Measurements from ENCODE around the gene FXYD6. TPM values are rescaled to one million over a fixed set of nuclear protein-coding genes. Genes with fewer than 3 reads are reported as not detected.

FXYD6 gene
- total RNA-seq, 1 donor from 2014 or later: 21.5 TPM

- no peak for DNase-seq (ENCODE audit: low spot score)
Measured at GRCh38 chr11:117796456-117796871, 80.0 kb downstream of the FXYD6 start.

GRCh38 chr11:117795638-117796455, 80.6 kb downstream of the FXYD6 start:
- no peak for DNase-seq (ENCODE audit: low spot score)

GRCh38 chr11:117794772-117795629, 81.5 kb downstream of the FXYD6 start:
- no peak for DNase-seq (ENCODE audit: low spot score)

- no peak for DNase-seq (ENCODE audit: low spot score)
Measured at GRCh38 chr11:117794135-117794534, 82.3 kb downstream of the FXYD6 start.

GRCh38 chr11:117793583-117793982, 82.9 kb downstream of the FXYD6 start:
- DNase-seq (ENCODE audit: low spot score): no peak

- DNase-seq (ENCODE audit: low spot score): no peak
Measured at GRCh38 chr11:117792992-117793391, 83.5 kb downstream of the FXYD6 start.

GRCh38 chr11:117792241-117792640, 84.2 kb downstream of the FXYD6 start:
- DNase-seq (ENCODE audit: low spot score): no peak

GRCh38 chr11:117790279-117790678, 86.2 kb downstream of the FXYD6 start:
- DNase-seq (ENCODE audit: low spot score): no peak

- DNase-seq (ENCODE audit: low spot score): no peak
Measured at GRCh38 chr11:117789241-117789640, 87.2 kb downstream of the FXYD6 start.

Other genes starting within 250 kb of the FXYD6 start
- gene DSCAML1, start 79.4 kb downstream of the FXYD6 start, total RNA-seq: 0.45 TPM
- 3.2 TPM for gene FXYD2, start 51.9 kb downstream of the FXYD6 start, total RNA-seq
- 0.39 TPM for gene TMPRSS13, start 52.7 kb upstream of the FXYD6 start, total RNA-seq
- 32.1 TPM for gene IL10RA, start 109.7 kb upstream of the FXYD6 start, total RNA-seq
- gene TMPRSS4, start 200.4 kb upstream of the FXYD6 start, total RNA-seq: not detected
- gene SMIM35, start 210.3 kb upstream of the FXYD6 start, total RNA-seq: not detected

Measured in mesenteric fat pad (tissue), 1 donor.